Astrocyte of the cerebellum (primary cell): ENCODE data around the gene BTC.
A peak's percentile ranks its signal among the peaks of the same experiment; 100 is the strongest.

Experiments used
- DNase-seq: peaks from one replicate; pipeline ENCODE4 v3.0.0-alpha.2; 2011; ENCODE audit warnings: low read depth
- H3K4me3 ChIP-seq: 2 replicates; pipeline ENCODE4 v1.5.1; 2011; ENCODE audit warnings: mild to moderate bottlenecking, low read depth, low read length, moderate library complexity
- CTCF ChIP-seq: IDR thresholded peaks from 2 replicates; pipeline ENCODE4 v1.5.1; 2012; ENCODE audit warnings: low read length, low read depth, moderate library complexity, mild to moderate bottlenecking; ENCODE audit errors: missing control alignments
- in situ Hi-C: cut with HindIII; loops from 2 replicates; pipeline ENCODE4 v1.10.0; 2017; ENCODE audit warnings: low sequenced_read_pairs

BTC gene

GRCh38 chr4:74794382-74795010 lies at the start of gene BTC:
Gene BTC, minus strand, starts transcription at chr4:74794523. Its CDS starts 198 bp downstream, at chr4:74794325.
- no peak for DNase-seq
- TF ChIP-seq CTCF = peak; percentile 40
- H3K4me3 ChIP-seq = peak within 1 kb of the TSS; percentile 64
- in situ Hi-C loops = no loop called here

GRCh38 chr4:74840936-74841509 lies 46.7 kb upstream of the BTC start:
- in situ Hi-C loops = no loop called here
- no peak for TF ChIP-seq CTCF
- H3K4me3 ChIP-seq = no peak overlapping the region
- DNase-seq = no peak

- in situ Hi-C loops = no loop called here
- no peak overlapping the region for H3K4me3 ChIP-seq
- no peak for DNase-seq
- TF ChIP-seq CTCF = no peak
Measured at GRCh38 chr4:74838746-74839370, 44.5 kb upstream of the BTC start.

GRCh38 chr4:74830928-74831327 lies 36.6 kb upstream of the BTC start:
- DNase-seq = no peak
- peak; percentile 15 for TF ChIP-seq CTCF
- in situ Hi-C loops = no loop called here
- H3K4me3 ChIP-seq = no peak overlapping the region

GRCh38 chr4:74823194-74823593 lies 28.9 kb upstream of the BTC start:
- in situ Hi-C loops = no loop called here
- DNase-seq = no peak
- TF ChIP-seq CTCF = no peak
- H3K4me3 ChIP-seq = no peak overlapping the region

GRCh38 chr4:74822603-74823002 lies 28.3 kb upstream of the BTC start:
- H3K4me3 ChIP-seq = no peak overlapping the region
- no peak for DNase-seq
- in situ Hi-C loops = no loop called here
- TF ChIP-seq CTCF = no peak
